Muscle of back (tissue), 11 donors: Measurements from ENCODE around the gene ATP6V0E2. TPM values are rescaled to one million over a fixed set of nuclear protein-coding genes. Genes with fewer than 3 reads are reported as not detected.
"Not testable (repeated sequence)": the region's sequence is repeated elsewhere in the genome, so short reads cannot be mapped to it uniquely, and the experiment has no call there.

Experiments
- DNase-seq, 3 donors: peaks; one replicate each; pipeline versions ENCODE4 v3.0.0 to v3.0.0-alpha.2; 2013
- polyA plus RNA-seq, 10 donors: library from polyadenylated mRNA; unstranded; fragments of 120-200 nt; gene quantifications; one replicate each; pipeline ENCODE4 v1.2.1, GENCODE V29; 2013; ENCODE audit not compliant: insufficient read length in 10 of 10

Gene ATP6V0E2
- polyA plus RNA-seq, 10 donors = 5.6 to 11.3 (median 9.0) TPM

DNA sequence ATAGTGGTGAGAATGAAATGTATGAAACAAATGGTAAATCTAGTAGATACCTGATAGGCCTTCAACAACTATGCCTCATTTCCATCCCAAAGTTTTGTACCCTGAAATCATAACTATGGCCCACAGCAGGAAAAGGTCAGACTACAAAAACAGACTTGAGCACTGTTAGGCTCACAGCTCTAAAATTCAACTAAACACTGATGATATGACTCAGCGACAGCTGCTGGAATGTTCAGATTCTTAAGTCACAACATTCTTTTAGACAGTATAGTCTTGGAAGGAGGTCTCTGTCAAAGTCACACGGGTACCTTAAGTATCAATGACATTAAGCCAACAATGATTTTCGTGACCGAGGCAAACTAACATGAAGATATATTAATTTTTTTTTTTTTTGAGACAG lies 38.4 kb downstream of the ATP6V0E2 start:
- DNase-seq = not testable (repeated sequence)

DNA sequence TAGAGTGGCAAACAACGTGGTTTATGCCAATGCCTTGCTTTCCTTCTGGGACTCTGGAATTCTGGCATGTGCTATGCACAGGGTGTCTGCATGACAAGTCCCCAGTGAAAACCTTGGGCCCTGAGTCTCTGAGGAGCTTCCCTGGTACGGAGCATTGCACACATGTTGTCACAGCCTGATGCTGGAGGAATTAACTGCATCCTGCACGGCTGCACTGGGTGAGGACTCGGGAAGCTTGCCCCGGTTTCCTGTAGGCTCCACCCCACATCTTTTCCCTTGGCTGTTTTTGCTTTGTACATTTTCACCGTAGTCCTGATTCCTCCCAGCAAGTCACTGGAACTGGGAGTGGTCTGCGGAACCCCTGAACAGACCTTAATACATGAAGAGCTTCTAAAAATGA lies 52.6 kb downstream of the ATP6V0E2 start:
- not testable (repeated sequence) for DNase-seq

Other genes starting within 250 kb of the ATP6V0E2 start
- gene ZNF467, start 100.4 kb upstream of the ATP6V0E2 start, polyA plus RNA-seq = 1 to 10 TPM; 5.3 to 9.4 (median 7.1) TPM
- 10 to 100 TPM in 5 of 10 donors, 1 to 10 TPM in 5; 8.3 to 13.3 (median 10.1) TPM for gene ZNF862, start 35.6 kb upstream of the ATP6V0E2 start, polyA plus RNA-seq